NCI-H446 treated with DMSO at 0.1 percent for 48 hours (cell line): Measurements from ENCODE around the gene ZNF431.
"Not testable (repeated sequence)": the region's sequence is repeated elsewhere in the genome, so short reads cannot be mapped to it uniquely, and the experiment has no call there.

Source experiments
- DNase-seq: peaks from one replicate; lab custom pipeline; 2025; lab: John Stamatoyannopoulos, UW

ZNF431 gene

GRCh38 chr19:21147540-21147939, 5.7 kb downstream of the ZNF431 start:
- DNase-seq = no peak

- no peak for DNase-seq
Measured at GRCh38 chr19:21148681-21149080, 6.8 kb downstream of the ZNF431 start.

GRCh38 chr19:21149877-21150276, 8.0 kb downstream of the ZNF431 start:
- DNase-seq = no peak

- DNase-seq = no peak
Measured at GRCh38 chr19:21151460-21151859, 9.6 kb downstream of the ZNF431 start.

DNA sequence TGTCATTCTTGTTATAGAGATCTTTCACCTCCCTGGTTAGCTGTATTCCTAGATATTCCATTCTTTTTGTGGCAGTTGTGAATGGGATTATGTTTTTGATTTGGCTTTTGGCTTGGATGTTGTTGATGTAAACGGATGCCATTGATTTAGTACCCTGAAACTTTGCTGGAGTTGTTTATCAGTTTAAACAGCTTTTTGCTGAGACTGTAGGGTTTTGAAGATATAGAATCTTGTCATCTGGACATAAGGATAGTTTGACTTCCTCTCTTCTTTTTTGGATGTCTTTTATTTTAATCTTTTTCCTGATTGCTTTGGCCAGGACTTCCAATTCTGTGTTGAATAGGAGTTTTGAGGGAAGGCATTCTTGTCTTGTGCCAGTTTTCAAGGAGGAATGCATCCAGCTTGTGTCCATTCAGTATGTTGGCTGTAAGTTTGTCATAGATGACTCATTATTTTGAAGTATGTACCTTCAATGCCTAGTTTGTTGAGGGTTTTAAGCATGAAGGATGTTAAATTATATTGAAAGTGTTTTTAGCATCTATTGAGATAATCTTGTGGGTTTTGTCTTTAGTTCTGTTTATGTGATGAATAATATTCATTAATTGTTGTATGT, 16.8 kb downstream of the ZNF431 start:
- no peak for DNase-seq

DNA sequence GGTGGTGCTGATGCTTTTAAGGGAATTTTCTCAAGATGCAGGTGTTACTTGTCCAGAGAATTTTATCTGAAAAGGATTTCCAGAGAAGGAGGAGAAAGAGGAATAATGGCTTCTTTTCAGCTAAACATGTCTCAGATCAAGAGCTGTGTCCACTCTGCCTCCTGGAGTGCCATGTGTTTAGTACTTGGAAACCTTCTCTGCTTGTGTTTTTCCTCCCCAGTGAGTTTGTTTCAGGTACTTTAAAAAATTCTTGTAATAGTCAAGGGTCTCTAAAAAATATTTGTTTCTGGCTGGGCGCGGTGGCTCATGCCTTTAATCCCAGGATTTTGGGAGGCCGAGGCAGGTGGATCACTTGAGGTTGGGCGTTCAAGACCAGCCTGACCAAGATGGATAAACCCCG, 22.7 kb downstream of the ZNF431 start:
- DNase-seq = no peak

DNA sequence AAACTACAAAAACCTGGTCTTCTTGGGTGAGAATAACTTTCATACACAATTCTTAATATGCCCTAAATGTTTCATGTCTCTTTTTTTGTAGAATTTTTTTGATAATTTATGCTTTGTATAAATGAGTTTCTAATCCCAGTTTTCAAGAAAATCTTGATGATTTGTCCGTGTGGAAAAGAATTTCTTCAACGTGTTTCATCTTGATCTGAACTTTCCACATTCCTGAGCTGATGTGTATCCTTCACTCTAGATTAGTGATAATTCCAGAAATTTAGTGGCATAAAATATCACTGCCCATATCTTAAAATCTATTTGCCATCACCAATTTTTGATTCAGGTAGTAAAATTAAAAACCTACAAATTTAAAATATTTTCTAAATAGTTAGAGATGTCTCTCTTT, 24.6 kb downstream of the ZNF431 start:
- DNase-seq = no peak

- DNase-seq = no peak
Measured at GRCh38 chr19:21197590-21198295, 55.9 kb downstream of the ZNF431 start.

DNA sequence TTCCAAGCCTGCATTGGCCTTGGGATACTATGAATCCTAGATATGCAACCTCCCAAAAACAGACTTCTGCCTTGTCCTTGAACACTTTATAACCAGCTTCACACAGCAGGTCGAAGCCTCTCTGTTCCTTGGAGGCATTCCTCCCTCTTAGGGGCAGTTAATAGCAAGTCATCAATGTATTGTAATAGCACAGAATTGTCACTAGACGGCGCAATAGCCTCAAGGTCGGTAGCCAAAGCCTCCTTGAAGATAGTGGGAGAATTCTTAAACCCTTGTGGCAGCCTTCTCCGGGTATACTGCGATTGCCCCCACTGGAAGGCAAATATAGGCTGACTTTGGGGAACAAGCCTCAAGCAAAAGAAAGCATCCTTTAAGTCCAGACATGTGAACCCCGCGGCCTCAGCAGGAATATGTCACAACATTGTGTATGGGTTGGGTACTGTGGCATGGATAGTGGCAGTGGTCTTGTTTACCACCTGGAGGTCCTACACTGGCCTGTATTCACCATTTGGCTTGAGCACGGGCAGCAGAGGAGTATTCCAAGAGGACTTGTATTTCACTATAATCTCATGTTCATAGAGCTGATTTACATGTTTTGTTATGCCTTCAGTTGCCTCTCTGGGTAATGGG, 61.1 kb downstream of the ZNF431 start:
- no peak for DNase-seq

GRCh38 chr19:21210037-21210621, 68.3 kb downstream of the ZNF431 start:
- DNase-seq = no peak

- no peak for DNase-seq
Measured at GRCh38 chr19:21221693-21222092, 79.9 kb downstream of the ZNF431 start.

GRCh38 chr19:21229938-21230337, 88.1 kb downstream of the ZNF431 start:
- not testable (repeated sequence) for DNase-seq

DNA sequence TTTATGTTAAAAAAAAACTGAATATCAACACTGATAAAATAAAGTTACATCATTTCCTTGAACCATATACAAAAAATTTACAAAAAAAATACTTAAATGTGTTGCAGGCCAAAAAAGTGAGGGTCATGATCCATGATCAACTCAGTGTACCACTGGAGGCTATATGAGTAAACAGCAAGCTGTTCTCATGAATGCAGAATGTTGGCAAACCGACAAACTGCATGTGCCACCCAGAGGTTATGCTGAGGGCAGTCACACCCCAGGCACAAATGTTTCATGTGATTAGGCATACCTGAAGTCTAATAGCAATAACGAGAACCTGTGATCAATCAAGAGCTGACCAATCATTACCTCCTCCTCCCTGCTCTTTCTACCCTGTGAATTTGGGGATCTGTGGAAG, 91.9 kb downstream of the ZNF431 start:
- DNase-seq = no peak

GRCh38 chr19:21236751-21237150, 94.9 kb downstream of the ZNF431 start:
- DNase-seq = not testable (repeated sequence)

DNA sequence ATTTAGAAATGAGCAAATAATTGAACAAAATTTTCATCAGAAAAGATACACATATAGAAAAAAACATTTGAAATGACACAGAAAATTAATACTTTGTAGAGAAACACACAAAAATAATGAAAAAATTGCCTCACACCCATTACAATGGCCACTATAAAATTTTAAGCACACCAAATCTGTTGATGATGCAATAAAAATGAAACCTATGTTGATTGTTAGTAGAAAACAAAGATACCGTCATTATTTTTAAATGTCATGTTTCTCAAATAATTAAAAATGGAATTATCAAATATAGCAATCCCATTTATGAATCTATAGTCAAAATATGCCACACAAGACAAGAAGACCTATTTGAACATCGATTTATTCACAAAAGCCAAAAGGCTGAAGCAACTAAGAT, 96.8 kb downstream of the ZNF431 start:
- DNase-seq = no peak
